Upper lobe of right lung (tissue), 1 donor: Measurements from ENCODE around the gene EHBP1L1. TPM values are rescaled to one million over a fixed set of nuclear protein-coding genes. Genes with fewer than 3 reads are reported as not detected.

Experiments
- ATAC-seq: fragments of 200-7000 bp; cut with Tn5 transposase; one replicate; pipeline ENCODE4 v1.9.1; 2020; ENCODE audit warnings: mild to moderate bottlenecking, moderate library complexity
- DNase-seq: peaks from one replicate; pipeline ENCODE4 v3.0.0-alpha.2; 2020
- H3K27ac ChIP-seq: fragments of 200-600 bp; one replicate; pipeline ENCODE4 v1.8.0; 2022
- H3K27me3 ChIP-seq: fragments of 200-600 bp; one replicate; pipeline ENCODE4 v1.8.0; 2022; ENCODE audit warnings: mild to moderate bottlenecking
- H3K36me3 ChIP-seq: fragments of 200-600 bp; one replicate; pipeline ENCODE4 v1.8.0; 2022
- H3K4me1 ChIP-seq: fragments of 200-600 bp; one replicate; pipeline ENCODE4 v1.8.0; 2022
- H3K4me3 ChIP-seq: fragments of 200-600 bp; one replicate; pipeline ENCODE4 v1.8.0; 2022; ENCODE audit warnings: mild to moderate bottlenecking
- H3K9me3 ChIP-seq: fragments of 200-600 bp; one replicate; pipeline ENCODE4 v1.8.0; 2022
- CTCF ChIP-seq: fragments of 200-600 bp; IDR thresholded peaks from one replicate; pipeline ENCODE4 v1.8.0; 2022; ENCODE audit warnings: antibody characterized with exemption
- intact Hi-C: fragments of 100-400 bp; cut with DNase I; formaldehyde crosslinking; loops from one replicate; pipeline ENCODE4 v1.11.0; 2022
- total RNA-seq: library from RNA; stranded (reverse); fragmentation: NEBNext Ultra II Directional; extraction: Animal tissue kit (Norgen Biotek cat#: 25700); gene quantifications from one replicate; pipeline ENCODE4 v1.2.1, GENCODE V29; 2021
- donor health status: DM: no; HTN: yes; CAD: no; lungs with severe emphysema.

The EHBP1L1 gene
- total RNA-seq, 1 donor from 2014 or later, result 88.3 TPM

GRCh38 chr11:65538232-65538914 is 37.5 kb upstream of the EHBP1L1 start:
- Histone ChIP-seq H3K4me1 (peaks cover 24% of the 10 kb centered on the region), H3K4me3 (no peak overlapping the region), H3K9me3 (no peaks in the 10 kb centered on the region), H3K27ac (no peak overlapping the region), H3K27me3 (no peaks in the 10 kb centered on the region), H3K36me3 (peaks cover 49% of the 10 kb centered on the region)
- no peak for ATAC-seq
- no peak for DNase-seq
- intact Hi-C loops, result no loop called here
- no peak for TF ChIP-seq CTCF

GRCh38 chr11:65538915-65539743 is 36.7 kb upstream of the EHBP1L1 start:
- no peaks in the 10 kb centered on the region for H3K27me3 ChIP-seq
- peak overlapping the region; percentile 90 for H3K27ac ChIP-seq
- TF ChIP-seq CTCF, result no peak
- no peaks in the 10 kb centered on the region for H3K9me3 ChIP-seq
- H3K4me3 ChIP-seq, result peak overlapping the region; percentile 55
- ATAC-seq (no peak), DNase-seq (no peak)
- intact Hi-C loops, result no loop called here
- peaks cover 42% of the 10 kb centered on the region for H3K36me3 ChIP-seq
- peaks cover 24% of the 10 kb centered on the region for H3K4me1 ChIP-seq

- DNase-seq, result no peak
- peaks cover 39% of the 10 kb centered on the region for H3K36me3 ChIP-seq
- H3K27me3 ChIP-seq, result no peaks in the 10 kb centered on the region
- H3K27ac ChIP-seq, result peak overlapping the region; percentile 90
- intact Hi-C loops, result no loop called here
- no peaks in the 10 kb centered on the region for H3K9me3 ChIP-seq
- no peak for TF ChIP-seq CTCF
- peak; percentile 42 for ATAC-seq
- H3K4me3 ChIP-seq, result peak overlapping the region; percentile 55
- peaks cover 24% of the 10 kb centered on the region for H3K4me1 ChIP-seq
These were observed 36.0 kb upstream of the EHBP1L1 start for GRCh38 chr11:65539744-65540289.

- peaks cover 24% of the 10 kb centered on the region for H3K4me1 ChIP-seq
- ATAC-seq (peak; percentile 93), DNase-seq (peak; percentile 97)
- peak; percentile 80 for TF ChIP-seq CTCF
- no peaks in the 10 kb centered on the region for H3K9me3 ChIP-seq
- intact Hi-C loops, result no loop called here
- peak overlapping the region; percentile 55 for H3K4me3 ChIP-seq
- peak overlapping the region; percentile 90 for H3K27ac ChIP-seq
- H3K27me3 ChIP-seq, result no peaks in the 10 kb centered on the region
- H3K36me3 ChIP-seq, result peaks cover 32% of the 10 kb centered on the region
These were observed 35.4 kb upstream of the EHBP1L1 start for GRCh38 chr11:65540290-65541092.
